T-cell (primary cell): ENCODE results near the gene ABHD16A. TPM values are rescaled to one million over a fixed set of nuclear protein-coding genes. Genes with fewer than 3 reads are reported as not detected.
A peak's percentile ranks its signal among the peaks of the same experiment; 100 is the strongest.

ENCODE experiments used
- ATAC-seq, 4 experiments: fragments of 200-7000 bp in 3 of 4; fragments of 150-1000 bp in 1 of 4; cut with Tn5 transposase; replicated peaks in 1 of 4; 1 replicate in 3 of 4; 2 replicates in 1 of 4; pipeline ENCODE4 v1.10.0; 2021; ENCODE audit warnings: moderate library complexity in 3 of 4, mild to moderate bottlenecking in 2 of 4, moderate number of reproducible peaks in 1 of 4
- CTCF ChIA-PET, 2 donors: fragments of 300-600 bp; sonication (Branson Sonifier 250); formaldehyde crosslinking; loops; one replicate each; lab custom pipeline; 2022; ENCODE audit warnings: antibody characterized with exemption in 2 of 2; lab: Charles Lee
- POLR2A ChIA-PET, 2 donors: fragments of 300-600 bp; sonication (Branson Sonifier 250); formaldehyde crosslinking; loops; one replicate each; lab custom pipeline; 2022; ENCODE audit warnings: antibody characterized with exemption in 2 of 2; lab: Charles Lee
- DNase-seq, 35 experiments: peaks; one replicate each; pipeline versions ENCODE4 v3.0.0 to v3.0.0-alpha.2; 2013 to 2023
- H3K27ac ChIP-seq: one replicate; pipeline ENCODE4 v1.5.1; 2013; ENCODE audit warnings: low read length
- H3K27me3 ChIP-seq, 2 experiments: replicated peaks in 1 of 2; 1 replicate in 1 of 2; 2 replicates in 1 of 2; pipeline versions ENCODE4 v1.6.1 to v1.7.0; 2013; ENCODE audit warnings: low read length in 1 of 2, mixed read lengths in 1 of 2; ENCODE audit not compliant: control insufficient read depth in 2 of 2, insufficient read depth in 2 of 2; ENCODE audit errors: extremely low read depth in 1 of 2
- H3K36me3 ChIP-seq, 2 donors: 1 replicate in 1 of 2; 2 replicates in 1 of 2; pipeline versions ENCODE4 v1.6.1 to v1.7.0; 2013; ENCODE audit warnings: low read length in 1 of 2; ENCODE audit not compliant: control insufficient read depth in 2 of 2, insufficient read depth in 1 of 2; ENCODE audit errors: extremely low read depth in 1 of 2
- H3K4me1 ChIP-seq, 2 experiments: 1 replicate in 1 of 2; 2 replicates in 1 of 2; pipeline versions ENCODE4 v1.6.1 to v1.7.0; 2013; ENCODE audit warnings: low read length in 2 of 2, mixed read lengths in 1 of 2; ENCODE audit not compliant: insufficient read depth in 2 of 2, control insufficient read depth in 1 of 2; ENCODE audit errors: extremely low read depth in 1 of 2
- H3K4me3 ChIP-seq, 2 donors: 1 replicate in 1 of 2; 2 replicates in 1 of 2; pipeline versions ENCODE4 v1.5.1 to v1.7.0; 2013; ENCODE audit warnings: mild to moderate bottlenecking in 2 of 2, low read length in 1 of 2, moderate library complexity in 1 of 2; ENCODE audit not compliant: control insufficient read depth in 1 of 2; ENCODE audit errors: extremely low read depth in 1 of 2
- H3K9me3 ChIP-seq: 2 replicates; pipeline ENCODE4 v1.7.0; 2013
- H3K27ac Mint-ChIP-seq, 2 donors: one replicate each; pipeline ENCODE4 v1.8.0; 2020 to 2021; ENCODE audit warnings: mild to moderate bottlenecking in 2 of 2, mixed read lengths in 2 of 2
- H3K27me3 Mint-ChIP-seq, 2 donors: one replicate each; pipeline ENCODE4 v1.8.0; 2021 to 2022; ENCODE audit warnings: mixed read lengths in 2 of 2
- H3K36me3 Mint-ChIP-seq: one replicate; pipeline ENCODE4 v1.8.0; 2021; ENCODE audit warnings: mixed read lengths
- H3K4me1 Mint-ChIP-seq, 3 donors: one replicate each; pipeline ENCODE4 v1.8.0; 2020 to 2022; ENCODE audit warnings: mixed read lengths in 3 of 3, mild to moderate bottlenecking in 1 of 3
- H3K4me3 Mint-ChIP-seq, 3 donors: one replicate each; pipeline ENCODE4 v1.8.0; 2020 to 2022; ENCODE audit warnings: mild to moderate bottlenecking in 3 of 3, mixed read lengths in 3 of 3, moderate library complexity in 3 of 3
- H3K9me3 Mint-ChIP-seq, 3 donors: one replicate each; pipeline ENCODE4 v1.8.0; 2020 to 2022; ENCODE audit warnings: mixed read lengths in 3 of 3
- WGBS: methylation state at CpG from one replicate; pipeline ENCODE4 v1.1.5; 2013; ENCODE audit warnings: missing lambda C conversion rate; ENCODE audit not compliant: insufficient coverage; 5-methylcytosine and 5-hydroxymethylcytosine counted together
- total RNA-seq, 35 experiments: library from RNA in 6 of 35; stranded (reverse) in 6 of 35; fragments of 120-200 nt in 1 of 35; gene quantifications; one replicate each; pipeline versions ENCODE4 v1.2.1 to v1.2.4 and lab custom pipeline; 2013 to 2026

Gene ABHD16A
- total RNA-seq, 5 donors from 2014 or later (not counting 1 experiment from before 2014, with no cell fraction given): 58.2 to 74.4 (median 61.2) TPM

GRCh38 chr6:31723980-31724691 is 21.0 kb upstream of the ABHD16A start:
- Histone ChIP-seq H3K4me3 (no peak overlapping the region), H3K27ac (no peak overlapping the region), H3K36me3 (no peaks in the 10 kb centered on the region), H3K9me3 (no peaks in the 10 kb centered on the region), H3K4me1 (peaks cover 13 to 34% of the 10 kb centered on the region in 2 experiments), H3K27me3 (no peaks in the 10 kb centered on the region)
- Mint-ChIP-seq H3K36me3 (no peaks in the 10 kb centered on the region), H3K27me3 (no peaks in the 10 kb centered on the region), H3K4me1 (peaks cover 32 to 40% (median 39%) of the 10 kb centered on the region in 3 donors), H3K27ac (no peak overlapping the region), H3K4me3 (no peak overlapping the region), H3K9me3 (no peaks in the 10 kb centered on the region)
- ChIA-PET CTCF (no interaction called here), POLR2A (interaction anchor here in 1 of 2 donors (0.6 kb wide), 1 partner anchor 83 kb away, joined by 3 read pairs; no protein-coding TSS in a partner anchor)
- DNase-seq: no peak
- WGBS: 93% methylated on average over 23 of the region's 25 CpGs
- no peak for ATAC-seq

- CTCF ChIA-PET: no interaction called here
- Mint-ChIP-seq H3K4me1 (peaks cover 24 to 33% (median 32%) of the 10 kb centered on the region in 3 donors), H3K27ac (peak within 1 kb of the TSS in 1 of 2 donors; percentile 64), H3K9me3 (no peaks in the 10 kb centered on the region), H3K36me3 (no peaks in the 10 kb centered on the region), H3K27me3 (no peaks in the 10 kb centered on the region), H3K4me3 (no peak within 1 kb of the TSS)
- DNase-seq (peak in 1 of 35 experiments; percentile 18), ATAC-seq (peak in 3 of 4 experiments; percentile 38 to 61 (median 43))
- no peak within 1 kb of the TSS for H3K27ac ChIP-seq
- H3K9me3 ChIP-seq: no peaks in the 10 kb centered on the region
- peak within 1 kb of the TSS in 1 of 2 donors; percentile 33 for H3K4me3 ChIP-seq
- no peaks in the 10 kb centered on the region for H3K36me3 ChIP-seq
- H3K4me1 ChIP-seq: peaks cover 13 to 27% of the 10 kb centered on the region in 2 experiments
- 76% methylated on average over 32 of the region's 46 CpGs for WGBS
- POLR2A ChIA-PET: interaction anchor here in 1 of 2 donors (0.6 kb wide), 1 partner anchor 126 kb away, joined by 9 read pairs; no protein-coding TSS in a partner anchor
- H3K27me3 ChIP-seq: no peaks in the 10 kb centered on the region
These were observed 20.3 kb upstream of the ABHD16A start, which contains the start of gene MPIG6B for GRCh38 chr6:31723245-31723979. TSS of gene MPIG6B (plus strand) at chr6:31723373. CDS start at chr6:31723384, 11 bp downstream.

DNA sequence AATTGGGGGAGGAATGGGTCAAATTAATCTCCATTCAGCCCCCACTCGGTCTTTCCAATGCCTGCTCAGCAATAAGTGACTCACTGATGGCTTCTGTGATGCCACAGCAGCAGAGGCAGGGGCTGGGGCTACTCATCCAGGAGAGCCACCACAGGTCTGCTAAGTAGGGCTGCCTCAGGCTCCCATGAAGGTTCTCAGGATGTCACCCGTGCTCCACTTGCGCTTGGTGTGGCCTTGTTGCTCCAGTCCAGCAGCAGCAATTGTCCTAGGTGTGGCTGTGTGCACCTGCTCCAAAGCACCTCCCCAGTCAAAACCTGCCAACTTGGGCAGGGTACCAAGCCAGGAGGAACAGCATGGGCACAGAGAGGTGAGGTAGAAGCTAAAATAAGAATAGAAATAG is 19.0 kb upstream of the ABHD16A start:
- CTCF ChIA-PET: no interaction called here
- Mint-ChIP-seq H3K27me3 (no peaks in the 10 kb centered on the region), H3K4me3 (no peak overlapping the region), H3K4me1 (peaks cover 16 to 24% (median 24%) of the 10 kb centered on the region in 3 donors), H3K27ac (no peak overlapping the region), H3K9me3 (no peaks in the 10 kb centered on the region), H3K36me3 (no peaks in the 10 kb centered on the region)
- Histone ChIP-seq H3K4me1 (peaks cover 8 to 14% of the 10 kb centered on the region in 2 experiments), H3K36me3 (no peaks in the 10 kb centered on the region), H3K27me3 (no peaks in the 10 kb centered on the region), H3K9me3 (no peaks in the 10 kb centered on the region), H3K4me3 (no peak overlapping the region), H3K27ac (no peak overlapping the region)
- POLR2A ChIA-PET: no interaction called here
- no peak for ATAC-seq
- no peak for DNase-seq
- 93% methylated on average over 3 of the region's 3 CpGs for WGBS

DNA sequence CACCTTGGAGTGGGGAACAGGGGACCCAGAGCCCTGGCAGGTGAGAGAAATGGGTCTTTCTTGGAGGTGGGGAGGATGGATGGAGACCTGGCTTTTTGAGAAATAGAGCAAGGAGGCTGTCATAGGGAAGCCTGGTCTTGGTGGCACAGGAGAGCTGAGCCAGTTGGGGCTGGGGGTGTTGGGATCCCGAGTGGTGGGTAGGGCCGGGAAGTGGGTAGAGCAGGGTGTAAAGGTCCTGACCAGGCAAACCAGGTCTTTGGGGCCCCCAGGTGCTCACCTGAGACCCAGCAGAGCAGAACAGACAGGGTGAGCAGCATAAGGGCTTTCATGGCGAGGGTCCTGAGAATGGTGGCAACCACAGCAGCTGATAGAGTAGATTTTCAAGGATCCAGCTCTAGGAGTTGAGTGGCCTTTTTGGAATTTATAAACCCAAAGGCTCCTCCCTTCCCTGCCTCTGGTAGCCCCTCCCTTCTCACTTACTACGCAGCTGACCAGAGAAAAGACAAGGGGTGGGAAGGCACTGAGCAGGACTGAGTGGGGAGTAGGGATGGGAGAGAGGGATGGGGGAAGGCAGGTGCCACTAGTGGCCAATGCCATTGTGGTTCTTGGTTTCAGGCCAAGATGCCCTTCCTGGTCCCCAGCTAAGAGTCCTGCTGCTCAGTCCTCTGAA is 18.4 kb upstream of the ABHD16A start, which contains the start of gene LY6G6C:
LY6G6C (minus strand) TSS at position 396 of the 670 bp plus-strand sequence; CDS start at position 329, 67 bp downstream.
- ChIA-PET CTCF (no interaction called here), POLR2A (interaction anchor here in 1 of 2 donors (0.5 kb wide), 1 partner anchor 21 kb away, joined by 4 read pairs; no protein-coding TSS in a partner anchor)
- H3K27me3 ChIP-seq: no peaks in the 10 kb centered on the region
- no peak within 1 kb of the TSS for H3K27ac ChIP-seq
- no peak within 1 kb of the TSS for H3K4me3 ChIP-seq
- ATAC-seq (no peak), DNase-seq (no peak)
- WGBS: 75% methylated on average over 3 of the region's 4 CpGs
- H3K4me1 ChIP-seq: peaks cover 4 to 12% of the 10 kb centered on the region in 2 experiments
- Mint-ChIP-seq H3K4me1 (peaks cover 16 to 18% (median 17%) of the 10 kb centered on the region in 3 donors), H3K4me3 (no peak within 1 kb of the TSS), H3K36me3 (no peaks in the 10 kb centered on the region), H3K27me3 (no peaks in the 10 kb centered on the region), H3K27ac (no peak within 1 kb of the TSS), H3K9me3 (no peaks in the 10 kb centered on the region)
- H3K36me3 ChIP-seq: no peaks in the 10 kb centered on the region
- no peaks in the 10 kb centered on the region for H3K9me3 ChIP-seq

- Histone ChIP-seq H3K27me3 (peaks cover 0 to under 1% of the 10 kb centered on the region in 2 experiments), H3K9me3 (no peaks in the 10 kb centered on the region), H3K36me3 (no peaks in the 10 kb centered on the region), H3K4me3 (no peak overlapping the region), H3K4me1 (peaks cover 0 to 8% of the 10 kb centered on the region in 2 experiments), H3K27ac (no peak overlapping the region)
- WGBS: 84% methylated on average over 3 of the region's 5 CpGs
- ATAC-seq (no peak), DNase-seq (no peak)
- no peaks in the 10 kb centered on the region for H3K36me3 Mint-ChIP-seq
- CTCF ChIA-PET: no interaction called here
- H3K4me1 Mint-ChIP-seq: peaks cover 7 to 8% (median 8%) of the 10 kb centered on the region in 3 donors
- H3K4me3 Mint-ChIP-seq: no peak overlapping the region
- POLR2A ChIA-PET: no interaction called here
- H3K27me3 Mint-ChIP-seq: no peaks in the 10 kb centered on the region
- no peaks in the 10 kb centered on the region for H3K9me3 Mint-ChIP-seq
- no peak overlapping the region for H3K27ac Mint-ChIP-seq
These were observed 17.2 kb upstream of the ABHD16A start for GRCh38 chr6:31720196-31720770.
